KBM-7 (cell line): Measurements from ENCODE around the gene LENG8.
"Not testable (repeated sequence)": the region's sequence is repeated elsewhere in the genome, so short reads cannot be mapped to it uniquely, and the experiment has no call there.

ENCODE experiments used
- DNase-seq: peaks from one replicate; pipeline ENCODE4 v3.0.0-alpha.2; 2015
- in situ Hi-C: fragments of 300-500 bp; cut with MboI; formaldehyde crosslinking; loops from 2 replicates; pipeline ENCODE4 v1.14.3; 2020; ENCODE audit warnings: low sequenced_read_pairs, low pct_unique_long_range_greater_than_20kb, mixed read lengths

LENG8 gene

DNA sequence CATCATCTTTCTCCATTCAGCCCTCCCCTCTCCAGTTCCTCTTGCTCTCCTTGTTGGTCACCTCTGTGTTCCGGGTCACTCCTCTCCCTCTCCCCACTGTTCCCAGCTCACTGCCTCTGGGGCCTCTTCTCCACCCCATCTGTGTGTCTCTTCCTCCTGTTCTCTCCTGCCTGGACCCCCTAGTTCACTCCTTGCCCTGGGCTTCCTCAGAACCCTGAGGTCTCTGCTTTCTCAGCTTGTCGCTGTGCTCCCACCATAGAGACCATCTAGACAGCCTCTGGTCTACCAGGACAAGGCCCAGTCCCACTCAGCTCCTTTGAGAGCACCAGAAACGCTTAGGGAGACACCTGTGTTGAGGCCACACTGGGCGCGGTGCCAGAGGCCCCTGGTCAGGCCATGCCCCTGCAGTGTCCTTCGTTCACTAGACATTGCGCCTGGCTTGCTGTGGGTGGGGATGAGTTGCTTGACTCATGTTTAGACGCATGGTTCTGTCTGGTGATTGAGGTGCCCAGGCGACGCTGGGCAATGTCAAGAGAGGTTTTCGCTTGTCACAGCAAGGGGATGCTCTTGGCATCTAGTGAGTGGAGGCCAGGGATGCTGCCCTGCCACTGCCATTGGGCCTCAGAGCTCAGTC, 9.8 kb downstream of the LENG8 start:
- DNase-seq, result no peak
- in situ Hi-C loops, result no loop called here

DNA sequence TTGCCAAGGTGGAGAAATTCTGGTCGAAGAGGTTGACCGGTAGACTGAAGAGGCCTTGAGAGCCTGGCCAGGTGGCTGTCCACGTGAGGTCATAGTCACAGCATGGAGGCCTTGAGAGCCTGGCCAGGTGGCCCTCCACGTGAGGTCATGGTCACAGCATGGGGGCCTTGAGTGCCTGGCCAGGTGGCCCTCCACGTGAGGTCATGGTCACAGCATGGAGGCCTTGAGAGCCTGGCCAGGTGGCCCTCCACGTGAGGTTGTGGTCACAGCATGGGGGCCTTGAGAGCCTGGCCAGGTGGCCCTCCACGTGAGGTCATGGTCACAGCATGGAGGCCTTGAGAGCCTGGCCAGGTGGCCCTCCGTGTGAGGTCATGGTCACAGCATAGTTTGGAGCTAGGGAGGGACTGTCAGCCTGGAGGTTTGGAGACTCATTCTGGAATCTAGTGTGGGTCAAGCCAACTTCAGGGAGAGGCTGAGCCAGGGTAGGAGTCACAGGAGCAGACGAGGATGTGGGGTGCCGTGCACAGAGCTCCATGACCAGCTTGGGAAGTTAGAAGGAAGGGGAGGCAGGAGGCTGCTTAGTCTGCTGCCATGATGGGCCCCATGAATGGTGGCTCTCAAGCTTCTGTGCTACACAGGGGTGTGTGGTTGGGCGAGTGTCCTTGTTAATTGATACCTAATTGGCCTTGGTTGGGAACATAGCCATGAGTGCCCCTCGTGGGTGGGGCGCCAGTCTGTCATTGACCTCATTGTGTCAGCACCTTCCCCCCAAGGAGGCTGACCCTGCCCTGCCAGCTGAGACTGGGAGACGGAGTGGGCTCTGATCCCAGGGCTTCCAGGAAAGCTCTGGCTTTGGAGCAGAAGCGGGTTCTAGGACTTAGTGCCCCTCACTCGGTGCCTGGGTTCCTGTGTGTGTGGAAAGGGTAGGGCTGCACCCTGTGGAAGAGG, 10.6 kb downstream of the LENG8 start:
- in situ Hi-C loops, result no loop called here
- no peak for DNase-seq

DNA sequence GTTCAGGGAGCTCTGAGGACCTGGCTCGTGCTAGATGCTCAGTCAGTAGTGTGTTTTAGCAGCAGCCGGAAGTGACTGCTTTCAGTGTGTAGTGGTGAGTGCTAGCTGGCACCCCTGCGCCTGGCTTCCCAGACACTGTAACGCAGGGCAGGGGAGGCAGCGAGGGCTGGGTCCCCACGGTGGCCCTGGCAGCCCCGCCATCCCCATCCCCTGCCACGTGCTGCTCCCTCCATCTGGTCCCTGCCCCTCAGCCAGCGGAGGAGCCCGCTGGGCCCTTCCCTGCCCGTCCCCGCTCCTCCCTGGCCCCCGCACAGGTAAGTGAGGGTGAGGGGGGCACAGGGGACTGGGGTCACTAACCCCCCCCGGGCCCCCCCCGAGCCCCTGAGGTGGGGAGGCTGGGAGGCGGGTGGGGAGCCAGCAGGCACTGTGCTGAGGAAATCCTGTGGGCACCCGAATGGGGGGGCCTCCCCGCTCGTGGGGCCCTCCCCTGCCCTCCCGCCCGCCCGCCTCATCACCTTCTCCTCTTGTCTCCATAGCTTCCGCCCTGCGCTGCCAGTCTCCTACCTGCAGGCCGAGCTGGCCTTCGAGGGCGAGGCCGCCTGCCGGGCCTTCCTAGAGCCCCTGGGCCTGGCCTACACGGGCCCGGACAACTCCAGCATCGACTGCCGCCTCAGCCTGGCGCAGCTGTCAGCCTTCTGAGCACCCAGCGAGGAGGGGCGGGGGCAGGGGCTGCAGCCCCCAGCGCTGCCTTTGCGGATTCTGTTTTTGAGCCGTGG, 11.4 kb downstream of the LENG8 start:
- in situ Hi-C loops, result no loop called here

DNA sequence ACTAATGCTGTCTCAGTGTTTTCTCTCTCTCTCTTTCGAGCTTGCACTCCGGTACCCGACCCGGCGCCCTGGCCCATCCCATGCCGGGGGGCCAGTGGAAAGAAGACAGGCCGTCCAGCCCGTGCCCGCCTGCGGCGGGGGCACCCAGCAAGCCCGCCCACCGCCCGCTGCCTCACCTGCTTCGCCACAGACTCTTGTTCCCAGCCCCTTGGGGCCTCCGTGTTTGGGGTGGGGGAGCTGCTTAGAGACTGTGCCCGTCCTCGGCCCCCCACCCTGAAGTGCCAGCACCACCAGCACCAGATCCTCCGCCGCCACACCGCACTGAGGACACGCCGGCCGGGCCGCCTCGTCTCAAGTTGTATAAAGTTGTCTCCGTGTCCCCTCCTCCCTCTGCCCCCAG, 12.2 kb downstream of the LENG8 start:
- DNase-seq, result no peak
- in situ Hi-C loops, result no loop called here

More for the DNA sequence above, 11.4 kb downstream of the LENG8 start:
- DNase-seq, result no peak

DNA sequence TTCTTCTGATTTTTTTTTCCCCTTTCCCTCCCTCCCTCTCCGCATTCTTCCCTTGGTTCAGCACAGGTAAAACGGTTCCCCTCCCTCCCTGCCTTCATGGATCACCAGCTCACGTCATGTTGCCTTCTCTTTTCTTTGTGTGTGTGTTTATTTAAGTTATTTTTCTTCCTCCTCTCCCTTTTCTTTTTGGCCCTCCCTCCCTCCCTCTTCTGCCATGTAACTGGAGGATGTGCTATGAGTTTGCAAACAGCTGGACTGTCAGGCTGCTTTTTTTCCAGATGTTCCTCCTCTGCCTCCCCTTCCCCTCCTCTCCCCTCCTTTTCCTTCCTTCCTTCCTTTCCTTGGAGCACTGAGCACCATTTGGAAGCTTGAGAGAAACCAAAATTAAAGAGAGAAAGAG, 12.6 kb downstream of the LENG8 start:
- DNase-seq, result no peak
- in situ Hi-C loops, result no loop called here

- in situ Hi-C loops, result no loop called here
- DNase-seq, result no peak
These were observed 13.2 kb downstream of the LENG8 start for GRCh38 chr19:54462047-54462654.

- DNase-seq, result peak; percentile 80
- in situ Hi-C loops, result no loop called here
These were observed 13.9 kb downstream of the LENG8 start for GRCh38 chr19:54462655-54463530.

DNA sequence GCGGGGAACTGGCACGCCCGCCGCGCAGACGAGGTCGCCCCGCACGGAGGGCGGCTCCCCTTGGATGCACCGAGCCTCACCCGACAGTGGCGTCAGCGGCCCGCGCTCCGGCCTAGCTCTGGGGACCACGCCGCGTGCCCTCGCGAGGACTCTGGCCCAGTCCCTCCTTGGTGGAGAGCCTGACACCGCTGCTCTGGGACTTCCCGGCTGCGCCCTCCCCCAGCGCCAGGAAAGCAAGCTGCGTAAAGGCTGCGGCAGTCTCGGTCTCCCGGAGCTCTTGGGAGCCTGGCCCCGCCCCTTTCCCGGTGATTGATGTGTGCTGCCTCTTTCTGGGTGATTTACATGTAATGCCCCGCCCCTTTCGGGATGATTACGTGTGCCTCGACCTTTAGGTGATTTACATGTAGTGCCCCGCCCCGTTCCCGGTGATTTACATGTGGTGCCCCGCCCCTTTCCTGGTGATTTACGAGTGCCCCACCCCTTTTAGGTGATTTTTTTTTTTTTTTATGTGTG, 14.6 kb downstream of the LENG8 start, which contains the start of gene LENG9:
LENG9 (minus strand) TSS at position 248 of the 513 bp plus-strand sequence. CDS start 252 bp downstream, outside the sequence.
- in situ Hi-C loops, result no loop called here
- DNase-seq, result peak; percentile 97

GRCh38 chr19:54464044-54464629, 15.1 kb downstream of the LENG8 start:
- in situ Hi-C loops, result no loop called here
- DNase-seq, result no peak

DNA sequence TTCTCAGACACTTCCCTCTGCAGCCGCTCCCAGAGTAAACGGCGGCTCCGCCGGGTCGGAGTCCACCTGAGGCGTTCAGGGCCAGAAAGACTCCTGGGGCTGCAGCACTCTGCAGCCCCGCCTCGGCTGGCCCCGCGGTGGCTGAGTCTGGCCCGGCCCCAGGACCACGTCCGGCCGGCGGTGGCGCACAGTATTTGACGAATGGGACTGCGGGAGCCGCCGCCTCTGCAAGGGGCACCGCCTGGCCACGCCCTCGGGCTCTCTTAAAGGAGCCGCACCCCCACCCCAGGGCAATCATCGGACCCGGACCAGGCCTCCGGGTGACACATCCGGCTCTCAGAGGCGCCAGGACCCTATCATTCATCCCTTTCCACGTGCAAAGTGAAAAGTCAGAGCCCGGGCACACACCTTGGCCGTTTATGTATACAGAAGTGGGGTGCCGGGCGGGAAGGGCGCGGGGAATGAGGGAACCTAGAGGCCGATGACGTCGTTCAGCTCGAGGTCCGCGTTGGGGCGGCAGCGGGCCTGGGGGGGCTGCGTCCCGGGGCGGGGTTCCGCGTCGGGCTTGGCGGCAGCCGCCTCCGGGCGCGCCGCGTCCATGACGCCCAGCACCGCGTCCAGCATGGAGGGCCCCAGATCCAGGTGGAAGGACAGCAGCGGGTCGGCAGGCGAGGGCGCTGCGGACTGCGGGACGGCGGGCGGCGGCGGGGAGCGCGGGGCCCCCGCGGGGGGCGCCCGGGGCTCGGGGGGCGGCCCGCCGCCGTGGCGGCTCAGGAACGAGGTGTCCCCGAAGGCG, 15.8 kb downstream of the LENG8 start:
- peak; percentile 86 for DNase-seq
- in situ Hi-C loops, result no loop called here

- in situ Hi-C loops, result no loop called here
- DNase-seq, result no peak
These were observed 16.6 kb downstream of the LENG8 start for GRCh38 chr19:54465426-54466109.

- DNase-seq, in situ Hi-C loops: not testable (repeated sequence)
These were observed 17.1 kb downstream of the LENG8 start for GRCh38 chr19:54466110-54466480.

DNA sequence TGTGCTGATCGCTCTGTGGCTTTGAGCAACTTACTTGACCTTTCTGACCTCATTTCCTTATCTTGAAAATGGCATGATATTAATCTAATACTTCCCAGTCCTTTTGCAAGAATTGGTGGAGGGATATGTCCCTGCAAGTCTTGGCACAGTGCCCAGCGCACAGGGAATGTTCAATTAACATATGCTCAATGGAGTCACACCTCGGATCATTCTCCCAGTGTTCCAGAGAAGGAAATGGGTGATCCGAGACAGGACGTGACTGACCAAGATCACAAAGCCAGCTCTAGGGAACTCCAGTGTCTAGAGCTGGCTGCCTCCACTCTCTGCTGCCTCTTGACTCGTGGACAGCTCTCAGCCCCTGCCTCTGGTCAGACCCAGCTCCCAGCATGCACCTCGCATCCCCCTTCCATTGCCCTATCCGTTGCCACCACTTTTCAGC, 20.5 kb downstream of the LENG8 start:
- no peak for DNase-seq
- in situ Hi-C loops, result no loop called here

GRCh38 chr19:54470276-54470887, 21.4 kb downstream of the LENG8 start:
- no peak for DNase-seq
- in situ Hi-C loops, result no loop called here

DNA sequence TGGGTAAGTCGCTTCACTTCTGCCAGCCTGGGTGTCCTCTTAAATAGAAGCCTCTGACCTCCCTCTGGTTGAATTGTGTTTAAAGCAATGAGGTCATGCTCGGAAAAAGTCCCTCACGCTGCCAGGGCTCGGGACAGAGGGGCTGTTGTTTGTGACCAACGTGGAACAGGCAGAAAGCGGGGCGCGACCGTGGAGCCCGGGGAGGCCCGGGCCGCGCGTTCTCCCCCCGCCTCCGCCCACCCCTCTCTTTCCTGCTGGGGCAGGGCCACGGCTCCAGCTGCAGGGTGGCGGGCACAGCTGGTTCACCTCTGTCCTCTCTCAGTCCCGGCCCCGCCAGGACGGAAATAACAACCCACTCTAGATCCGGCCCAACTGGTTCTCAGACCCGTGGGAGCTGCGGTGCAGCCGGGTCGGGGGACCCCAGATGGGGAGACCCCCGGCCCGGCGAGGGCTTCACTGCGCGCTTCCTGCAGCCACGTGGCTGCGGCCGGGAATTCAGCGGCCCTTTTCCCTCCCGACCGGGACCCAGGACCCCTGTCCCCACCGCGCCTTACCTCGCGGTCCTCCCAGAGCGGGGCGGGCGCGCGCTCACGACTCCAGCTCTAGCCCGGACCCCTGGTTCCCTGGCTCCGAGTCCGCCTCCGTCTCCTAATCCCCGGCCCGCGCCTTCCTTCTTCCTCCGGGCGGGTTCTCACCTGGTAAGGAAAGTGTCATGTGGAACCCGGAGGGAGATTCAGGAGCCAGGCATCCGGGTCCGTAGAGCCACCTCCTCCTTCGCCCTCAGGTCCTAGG, 22.2 kb downstream of the LENG8 start:
- in situ Hi-C loops, result no loop called here

More for the DNA sequence above, 22.2 kb downstream of the LENG8 start:
- no peak for DNase-seq
